Renal cortical epithelial cell (primary cell): ENCODE measurements around the gene SCD. TPM values are rescaled to one million over a fixed set of nuclear protein-coding genes. Genes with fewer than 3 reads are reported as not detected.

Experiments
- DNase-seq: peaks from one replicate; pipeline ENCODE4 v3.0.0-alpha.2; 2011; ENCODE audit warnings: low read depth
- total RNA-seq: library from RNA; depleted of rRNA; stranded (reverse); fragments of >200 nt; gene quantifications from 2 replicates; pipeline ENCODE4 v1.2.3, GENCODE V29; 2014

SCD gene
- total RNA-seq, 1 donor from 2014 or later: 44.7 TPM

GRCh38 chr10:100396605-100397004, 49.6 kb downstream of the SCD start:
- DNase-seq: no peak

- DNase-seq: no peak
Measured at GRCh38 chr10:100401631-100402328, 54.7 kb downstream of the SCD start.

DNA sequence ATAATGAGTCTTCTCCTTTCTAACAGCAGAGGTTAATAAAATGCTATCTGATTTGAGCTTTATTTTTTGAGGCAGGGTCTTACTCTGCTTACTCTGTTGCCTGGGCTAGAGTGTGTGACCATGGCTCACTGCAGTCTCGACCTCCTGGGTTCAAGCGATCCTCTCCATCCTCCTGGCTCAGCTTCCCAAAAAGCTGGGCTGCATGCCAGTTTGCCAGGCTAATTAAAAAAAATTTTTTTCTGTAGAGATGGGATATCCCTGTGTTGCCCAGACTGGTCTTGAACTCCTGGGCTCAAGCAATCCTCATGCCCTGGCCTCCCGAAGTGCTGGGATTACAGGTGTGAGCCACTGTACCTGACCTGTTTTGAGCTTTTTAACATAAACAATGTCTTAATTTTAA, 56.7 kb downstream of the SCD start:
- no peak for DNase-seq

- no peak for DNase-seq
Measured at GRCh38 chr10:100413173-100413572, 66.1 kb downstream of the SCD start.

Other genes starting within 250 kb of the SCD start
- 18.4 and 54.2 TPM in 2 replicates for gene ERLIN1, start 161.2 kb upstream of the SCD start, total RNA-seq
- 33.3 and 36.5 TPM in 2 replicates for gene CHUK, start 117.6 kb upstream of the SCD start, total RNA-seq
- 21.9 and 42.5 TPM in 2 replicates for gene CWF19L1, start 79.6 kb upstream of the SCD start, total RNA-seq
- 63.9 and 82.7 TPM in 2 replicates for gene BLOC1S2, start 60.6 kb upstream of the SCD start, total RNA-seq
- not detected in 2 replicates for gene PKD2L1, start 17.0 kb upstream of the SCD start, total RNA-seq
- not detected in 2 replicates for gene WNT8B, start 115.8 kb downstream of the SCD start, total RNA-seq
- gene SEC31B, start 172.6 kb downstream of the SCD start, total RNA-seq: 0.17 and 3.5 TPM in 2 replicates
- gene NDUFB8, start 182.6 kb downstream of the SCD start, total RNA-seq: 99.1 and 131 TPM in 2 replicates
- gene HIF1AN, start 188.7 kb downstream of the SCD start, total RNA-seq: 6.4 and 20.6 TPM in 2 replicates